GM19438 (cell line): ENCODE data around the gene WAPL.
"Not testable (repeated sequence)": the region's sequence is repeated elsewhere in the genome, so short reads cannot be mapped to it uniquely, and the experiment has no call there.

ENCODE experiments used
- ATAC-seq: cut with Tn5 transposase; IDR thresholded peaks from one replicate; pipeline ENCODE4 v1.9.1; 2021; ENCODE audit warnings: low read depth; ENCODE audit not compliant: unreplicated experiment

The WAPL gene

DNA sequence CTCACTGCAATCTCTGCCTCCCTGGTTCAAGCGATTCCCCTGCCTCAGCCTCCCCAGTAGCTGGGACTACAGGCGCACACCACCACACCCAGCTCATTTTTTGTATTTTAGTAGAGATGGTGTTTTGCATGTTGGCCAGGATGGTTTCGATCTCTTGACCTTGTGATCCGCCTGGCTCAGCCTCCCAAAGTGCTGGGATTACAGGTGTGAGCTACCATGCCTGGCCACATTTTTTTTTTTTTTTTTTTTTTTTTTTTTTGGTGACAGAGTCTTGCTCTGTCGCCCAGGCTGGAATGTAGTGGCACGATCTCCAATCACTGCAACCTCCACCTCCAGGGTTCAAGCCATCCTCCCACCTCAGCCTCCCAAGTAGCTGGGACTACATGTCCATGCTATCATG, 4.1 kb upstream of the WAPL start:
- not testable (repeated sequence) for ATAC-seq

DNA sequence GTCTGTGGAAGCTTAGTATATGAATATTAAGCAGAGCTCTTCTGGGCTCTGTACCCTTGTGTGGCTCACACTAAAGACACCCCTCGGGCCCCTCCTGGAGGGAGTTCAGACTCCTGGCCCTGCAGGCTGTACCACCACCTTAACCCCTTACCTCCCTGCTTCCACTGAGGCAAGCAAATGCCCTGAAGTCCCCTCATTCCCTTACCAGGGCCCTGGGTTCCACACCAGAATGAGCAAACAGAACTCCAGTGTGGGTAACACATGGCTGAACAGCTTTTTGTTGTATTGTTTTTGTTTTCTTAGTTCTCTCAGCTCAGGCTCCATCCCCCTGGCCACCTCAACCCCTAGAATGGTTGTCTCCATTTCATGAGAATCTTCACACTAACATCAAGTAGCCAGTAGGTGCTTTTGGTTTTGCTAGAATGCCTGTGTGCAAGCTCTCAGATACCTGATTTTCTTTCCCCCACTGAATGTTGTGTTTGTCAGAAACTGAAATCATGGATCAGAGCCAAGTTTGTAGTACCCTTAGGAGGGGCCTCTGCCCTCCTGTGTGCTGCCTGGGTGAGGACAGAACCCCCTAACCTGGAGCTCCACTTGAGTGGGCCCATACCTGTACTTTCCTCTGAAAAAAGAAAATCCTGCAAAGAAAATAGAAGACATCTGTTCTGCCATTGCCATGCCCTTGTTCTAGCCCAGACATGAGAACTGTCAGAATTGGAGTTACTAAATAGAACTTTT, 2.8 kb upstream of the WAPL start:
- no peak for ATAC-seq

DNA sequence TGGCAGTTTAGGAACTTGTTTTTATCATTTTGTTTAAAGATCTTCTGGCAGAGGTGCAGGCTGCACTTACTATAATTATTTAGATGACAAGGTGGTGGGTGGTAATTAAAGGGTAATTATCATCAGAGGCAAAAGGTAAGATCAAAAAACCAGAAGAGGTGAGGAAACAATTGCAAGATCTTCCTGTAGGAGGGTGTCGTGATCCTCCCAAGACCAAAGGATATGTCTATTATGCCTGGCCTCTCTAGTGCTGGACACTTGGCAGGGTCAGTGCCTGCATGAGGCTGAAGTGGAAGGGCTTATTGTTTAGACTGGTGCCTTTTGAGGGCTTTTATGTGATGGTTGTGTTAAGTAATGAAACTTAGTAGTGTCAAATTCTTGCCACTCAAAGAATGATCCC, 1.8 kb upstream of the WAPL start:
- ATAC-seq: no peak

DNA sequence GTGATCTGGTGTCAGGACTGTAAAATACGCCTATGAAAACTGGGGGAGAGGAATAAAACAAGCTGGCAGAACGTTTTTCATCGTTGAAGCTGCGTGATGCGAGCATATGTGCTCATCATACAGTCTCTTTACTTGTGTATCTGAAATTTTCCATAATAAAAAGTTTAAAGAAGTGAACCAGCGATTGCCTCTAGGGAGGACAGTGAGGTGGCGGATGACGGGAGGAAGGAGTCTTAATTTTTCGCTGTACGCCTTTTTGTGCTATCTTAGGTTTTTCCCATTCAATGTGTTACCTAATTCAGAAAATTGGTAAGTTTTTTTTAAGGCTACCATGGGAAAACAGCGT, 891 bp upstream of the WAPL start:
- no peak for ATAC-seq

DNA sequence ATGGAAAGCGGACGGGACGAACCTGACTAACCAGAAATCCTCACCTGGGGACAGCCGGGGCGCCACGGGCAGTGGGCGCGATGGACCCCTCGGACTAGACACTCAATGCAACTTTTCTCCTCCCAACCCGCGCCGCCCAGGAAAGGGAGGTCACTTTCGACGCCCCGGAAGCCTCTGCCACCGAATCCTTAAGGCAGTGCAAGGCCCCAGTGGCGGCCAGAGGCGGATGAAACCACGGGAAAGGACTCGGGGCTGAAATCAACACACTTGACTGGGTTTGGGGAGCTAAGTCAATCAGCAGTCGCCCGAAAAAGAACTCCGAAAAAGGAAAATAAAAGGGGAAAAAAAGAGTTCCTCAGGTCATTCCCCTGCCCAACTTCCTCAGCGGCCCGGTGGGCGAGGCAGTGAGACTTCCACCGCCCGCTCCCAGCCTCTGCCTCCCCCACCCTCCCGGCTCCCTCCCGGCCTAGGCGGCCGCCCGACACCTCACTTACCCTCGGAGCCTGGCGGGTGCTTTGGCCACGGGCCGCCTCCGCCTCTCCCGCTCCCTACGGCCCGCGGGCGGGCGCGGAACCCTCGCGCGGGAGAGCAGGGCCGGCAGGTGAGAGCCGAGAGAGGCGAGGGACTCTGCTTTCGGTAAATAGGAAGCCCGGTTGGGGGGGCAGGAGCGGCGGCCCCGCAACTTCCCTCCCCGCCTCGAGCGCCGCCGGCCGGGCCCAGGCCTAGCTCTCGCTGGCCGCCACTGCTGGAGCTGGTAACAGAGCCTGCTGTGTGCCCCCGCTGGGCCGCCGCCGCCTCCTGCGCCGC, 518 bp downstream of the WAPL start:
- ATAC-seq: peak; percentile 24

DNA sequence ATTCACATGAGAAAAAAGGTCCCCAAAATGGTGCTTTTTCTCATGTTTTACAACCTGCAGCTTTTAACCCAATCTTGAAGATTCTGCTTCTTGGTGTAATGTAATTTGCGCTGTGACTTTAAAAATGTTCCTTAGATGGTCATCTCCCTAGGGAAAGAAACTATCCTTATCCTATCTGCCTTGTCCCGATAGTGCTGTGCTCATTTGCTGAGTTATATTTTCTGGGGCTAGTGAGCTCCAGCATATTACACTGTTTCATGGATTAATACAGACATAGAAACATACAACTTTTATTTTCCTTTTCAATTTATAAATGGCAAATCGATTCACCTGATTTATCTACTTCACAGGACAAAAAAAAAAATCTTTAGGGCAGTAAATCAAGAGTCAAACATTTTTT, 2.8 kb downstream of the WAPL start:
- no peak for ATAC-seq

DNA sequence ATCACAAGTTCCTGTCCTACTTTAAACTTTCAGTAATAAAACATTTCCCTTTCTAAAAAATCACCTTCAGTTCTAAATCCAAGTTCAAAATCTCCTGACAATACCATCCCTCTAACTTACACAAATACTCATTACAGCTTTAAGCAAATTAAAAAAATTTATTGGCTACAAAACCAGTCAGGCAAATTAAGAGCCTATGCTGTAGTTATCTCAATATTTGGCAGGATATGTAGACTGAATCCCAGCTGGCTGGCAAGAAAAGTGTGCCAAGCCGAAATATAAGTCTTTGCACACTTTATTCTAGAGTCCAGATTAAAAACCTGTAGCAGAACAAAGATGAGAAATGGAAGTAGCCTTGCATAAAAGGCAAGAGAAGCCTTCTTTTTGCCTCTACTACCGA, 9.5 kb downstream of the WAPL start:
- no peak for ATAC-seq

DNA sequence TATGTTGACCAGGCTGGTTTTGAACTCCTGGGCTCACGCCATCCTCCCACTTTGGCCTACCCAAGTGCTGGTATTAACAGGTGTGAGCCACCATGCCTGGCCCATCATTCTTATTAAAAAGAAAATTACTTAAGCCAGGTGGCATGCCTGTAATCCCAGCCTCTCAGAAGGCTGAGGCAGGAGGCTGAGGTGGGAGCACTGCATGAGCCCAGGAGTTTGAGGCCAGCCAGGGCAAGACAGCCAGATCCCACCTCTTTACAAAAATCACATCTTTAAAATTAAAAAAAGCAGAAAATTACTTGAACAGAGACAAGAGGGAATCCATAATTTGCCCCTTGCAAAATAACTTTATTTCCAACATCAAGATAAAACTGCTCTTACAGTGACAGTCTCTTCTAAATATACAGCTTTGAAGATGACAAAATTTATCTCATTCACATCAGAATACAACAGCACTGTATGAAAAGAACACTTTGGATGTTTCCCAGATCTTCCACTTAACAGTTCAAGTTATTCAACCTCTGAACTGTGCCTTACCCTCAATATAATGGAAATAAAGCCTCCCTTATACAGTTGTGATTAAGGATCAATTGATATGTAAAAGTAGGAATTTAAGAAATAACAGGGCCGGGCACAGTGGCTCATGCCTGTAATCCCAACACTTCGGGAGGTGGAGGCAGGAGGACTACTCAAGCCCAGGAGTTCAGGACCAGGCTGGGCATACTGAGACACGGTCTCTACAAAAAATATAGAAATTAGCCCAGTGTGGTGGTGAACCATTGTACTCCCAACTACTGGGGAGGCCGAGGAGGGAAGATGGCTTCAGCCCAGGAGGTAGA, 10.3 kb downstream of the WAPL start:
- ATAC-seq: no peak

DNA sequence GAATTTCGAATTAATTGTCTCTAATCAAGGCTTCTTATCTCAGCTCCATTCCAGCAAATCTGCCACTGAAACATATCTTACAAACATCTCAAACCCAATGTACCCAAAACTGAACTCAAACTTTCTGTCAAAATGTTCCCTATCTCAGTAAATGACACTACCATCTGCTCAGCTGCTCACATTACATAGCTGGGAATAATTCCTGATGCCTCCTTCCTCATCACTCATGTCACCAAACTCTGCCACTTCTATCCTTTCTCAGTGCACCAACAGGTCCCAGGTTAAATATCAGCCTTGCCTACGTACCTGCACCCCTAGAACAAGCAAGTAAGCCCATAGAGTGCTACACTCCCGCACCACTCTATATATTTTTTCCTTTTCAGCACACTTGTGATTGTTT, 12.4 kb downstream of the WAPL start:
- no peak for ATAC-seq

DNA sequence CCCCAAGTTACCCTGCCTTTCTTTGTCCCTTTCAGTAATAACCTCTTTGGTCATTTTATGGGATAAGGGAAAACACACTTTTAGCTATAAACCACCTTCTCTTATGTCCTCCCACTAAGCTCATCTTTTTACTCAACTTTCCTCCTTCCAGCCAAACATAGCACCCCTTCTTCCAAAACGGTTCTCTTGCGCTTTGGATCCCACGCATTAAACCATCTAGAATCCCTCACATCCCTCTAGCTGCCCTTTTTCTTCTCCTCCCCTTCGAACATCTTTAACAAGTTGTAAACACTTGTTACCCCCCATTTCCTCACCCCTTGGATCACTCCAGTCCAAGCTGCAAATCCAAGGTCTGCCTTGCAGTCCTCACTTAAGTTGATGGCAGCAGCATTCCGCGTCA, 13.4 kb downstream of the WAPL start:
- no peak for ATAC-seq

DNA sequence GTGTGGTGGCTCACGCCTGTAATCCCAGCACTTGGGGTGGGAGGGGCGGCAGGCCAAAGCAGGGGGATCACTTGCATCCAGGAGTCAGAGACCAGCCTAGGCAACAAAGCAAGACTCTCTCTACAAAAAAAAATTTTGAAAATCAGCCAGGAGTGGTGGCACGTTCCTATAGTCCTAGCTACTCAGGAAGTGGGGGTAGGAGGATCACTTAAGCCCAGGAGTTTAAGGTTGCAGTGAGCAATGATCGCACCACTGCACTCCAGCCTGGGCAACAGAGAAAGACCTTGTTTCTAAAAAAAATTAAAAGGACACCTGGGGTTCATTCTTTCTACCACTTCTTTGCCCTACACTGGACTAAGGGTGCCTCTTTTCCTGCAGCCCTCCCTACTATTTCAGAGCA, 15.1 kb downstream of the WAPL start:
- no peak for ATAC-seq

DNA sequence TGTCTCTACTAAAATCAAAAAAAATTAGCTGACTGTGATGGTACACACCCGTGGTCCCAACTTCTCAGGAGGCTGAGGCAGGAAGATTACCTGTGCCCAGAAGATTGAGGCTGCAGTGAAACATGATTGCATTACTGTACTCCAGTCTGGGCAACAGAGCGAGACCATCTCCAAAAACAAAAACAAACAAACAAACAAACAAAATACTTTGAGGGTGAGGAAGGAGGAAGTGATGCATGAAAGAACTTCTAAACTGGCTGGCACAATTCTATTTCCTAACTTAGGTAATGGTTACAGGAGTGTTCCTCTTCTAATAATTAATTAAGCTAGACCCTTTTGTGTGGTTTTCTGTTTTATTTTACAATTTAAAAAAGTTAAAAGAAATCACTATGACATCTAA, 15.5 kb downstream of the WAPL start:
- no peak for ATAC-seq

DNA sequence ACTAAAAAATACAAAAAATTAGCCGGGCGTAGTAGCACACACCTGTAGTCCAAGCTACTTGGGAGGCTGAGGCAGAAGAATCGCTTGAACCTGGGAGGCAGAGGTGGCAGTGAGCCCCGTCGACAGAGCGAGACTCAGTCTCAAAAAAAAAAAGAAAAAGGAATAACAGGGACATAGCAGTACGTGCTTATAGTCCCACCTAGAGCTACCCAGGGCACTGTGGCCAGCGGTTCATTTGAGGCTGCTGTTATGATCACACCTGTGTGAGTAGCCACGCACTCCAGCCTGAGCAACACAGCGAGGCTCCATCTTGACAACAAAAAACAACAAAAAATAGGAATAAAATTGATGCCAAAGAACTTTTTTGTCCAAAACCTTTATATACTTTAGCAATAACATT, 17.1 kb downstream of the WAPL start:
- ATAC-seq: no peak

DNA sequence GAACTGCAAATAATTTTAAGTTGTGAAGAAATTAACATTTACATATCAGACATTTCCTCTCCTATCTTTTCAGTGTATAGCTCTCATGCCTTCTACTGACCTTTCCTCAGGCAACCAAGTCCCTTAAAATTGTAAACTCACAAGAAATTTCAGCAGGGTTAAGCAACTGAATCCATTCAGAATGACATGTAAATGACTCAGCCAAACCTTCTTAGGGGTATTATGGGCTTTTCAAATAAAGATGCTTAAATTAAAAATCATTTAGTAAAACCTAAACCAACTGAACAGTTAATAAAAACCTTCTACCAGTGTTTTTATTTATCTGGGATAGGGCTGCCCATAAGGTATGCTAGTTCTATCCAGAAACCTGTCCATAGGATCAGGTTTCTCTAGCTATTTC, 20.7 kb downstream of the WAPL start:
- no peak for ATAC-seq

DNA sequence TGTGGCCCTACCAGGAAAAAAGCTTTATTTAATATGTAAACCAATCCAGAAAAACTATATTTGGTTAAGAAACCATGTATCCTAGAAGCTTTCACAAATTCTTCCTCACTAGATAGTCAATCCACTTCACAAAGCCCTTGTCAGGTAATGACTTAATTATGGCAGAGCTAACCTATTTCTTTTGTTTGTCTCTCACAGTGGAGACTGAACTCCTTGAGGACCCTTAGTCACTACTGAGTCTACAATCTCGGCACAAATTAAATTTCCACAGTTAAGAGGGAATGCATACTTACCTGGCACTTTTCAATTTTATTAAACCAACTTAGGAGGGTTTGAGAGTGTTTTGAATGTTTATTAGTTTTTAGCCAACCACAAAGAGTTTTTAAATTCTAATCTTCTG, 23.0 kb downstream of the WAPL start:
- ATAC-seq: no peak

DNA sequence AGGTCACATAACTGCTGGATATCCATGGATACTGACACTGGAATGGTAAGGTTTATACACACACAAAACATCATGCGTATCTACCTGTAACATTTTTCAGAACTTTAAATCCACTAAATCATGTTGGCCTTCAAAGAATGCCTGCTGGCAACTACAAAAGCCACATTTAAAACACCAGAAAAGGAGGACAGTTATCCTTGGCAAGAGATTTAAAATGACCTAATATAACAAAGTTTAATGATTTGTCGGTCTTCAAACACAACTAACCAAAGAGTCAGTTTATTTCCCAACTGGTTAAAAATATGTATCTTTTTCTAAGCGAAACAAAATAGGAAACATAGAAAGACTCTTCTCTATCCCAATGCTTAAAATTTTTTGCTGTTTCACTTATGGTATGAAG, 24.0 kb downstream of the WAPL start:
- no peak for ATAC-seq

DNA sequence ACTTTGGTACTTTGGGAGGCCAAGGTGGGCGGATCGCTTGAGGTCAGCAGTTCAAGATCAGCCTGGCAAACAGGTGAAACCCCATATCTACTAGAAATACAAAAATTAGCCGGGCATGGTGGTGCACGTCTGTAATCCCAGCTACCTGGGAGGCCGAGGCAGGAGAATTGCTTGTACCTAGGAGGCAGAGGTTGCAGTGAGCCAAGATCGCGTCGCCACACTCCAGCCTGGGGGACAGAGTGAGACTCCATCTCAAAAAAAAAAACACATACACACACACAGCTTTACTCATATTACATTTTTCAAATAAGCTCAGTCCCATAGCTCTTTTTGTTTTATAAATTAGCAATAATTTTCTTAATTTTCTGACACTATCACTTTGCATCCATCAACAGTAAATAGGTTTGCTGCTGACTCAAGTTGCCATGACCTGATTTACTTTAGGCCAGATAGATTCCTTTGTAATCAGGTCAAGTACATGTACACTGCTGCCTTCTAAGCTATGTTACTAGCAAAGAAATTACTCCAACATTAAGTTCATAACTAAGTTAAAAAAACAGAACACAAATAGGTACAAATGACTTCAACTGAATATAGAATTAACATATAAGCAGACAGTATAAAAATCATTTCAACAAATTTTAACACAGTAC, 31.5 kb downstream of the WAPL start:
- no peak for ATAC-seq

DNA sequence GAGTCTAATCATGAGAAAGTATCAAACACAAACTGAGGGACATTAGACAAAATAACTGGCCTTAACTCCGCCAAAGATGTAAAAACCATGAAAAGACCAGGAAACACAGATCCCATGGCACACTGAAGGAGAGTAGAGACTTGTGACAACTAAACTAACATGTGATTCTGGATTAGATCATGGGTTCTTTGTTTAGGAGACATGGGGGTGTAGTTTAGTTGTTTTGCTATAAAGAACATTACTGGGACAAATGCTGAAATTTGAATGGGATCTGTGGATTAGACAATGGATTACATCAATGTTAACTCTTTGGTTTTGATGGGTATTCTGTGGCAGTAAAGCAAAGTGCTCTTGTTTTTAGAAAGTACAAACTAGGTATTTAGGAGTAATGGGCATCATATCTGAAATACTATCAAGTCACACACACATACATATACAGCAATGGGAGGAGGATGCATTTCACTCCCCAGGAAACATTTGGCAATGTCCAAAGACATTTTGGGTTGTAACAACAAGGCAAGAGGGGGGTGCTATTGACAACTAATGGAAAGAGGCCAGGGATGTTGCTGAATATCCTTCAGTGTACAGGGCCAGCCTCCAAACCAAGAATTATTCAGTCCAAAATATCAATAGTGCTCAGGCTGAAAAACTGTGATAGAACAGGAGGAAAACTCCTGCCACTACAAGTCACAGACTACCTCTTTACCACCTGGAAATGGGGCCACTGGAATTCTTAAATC, 32.4 kb downstream of the WAPL start:
- ATAC-seq: no peak

DNA sequence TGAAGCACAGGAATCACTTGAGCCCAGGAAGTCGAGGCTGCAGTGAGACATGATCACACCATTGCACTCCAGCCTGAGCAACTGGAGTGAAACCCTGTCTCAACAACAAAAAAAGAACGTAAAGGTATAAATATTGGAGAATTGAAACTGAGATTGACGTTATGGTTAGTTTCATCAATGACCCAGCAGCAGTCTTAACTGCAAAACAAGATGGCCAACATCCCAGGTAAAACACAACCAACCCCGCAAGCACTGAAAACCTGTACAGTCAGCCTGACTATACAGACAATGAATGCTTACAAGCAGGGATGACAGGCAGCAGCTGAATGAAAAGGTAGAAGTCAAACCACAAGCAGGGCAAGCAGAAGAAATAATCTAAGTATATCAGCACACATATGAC, 34.7 kb downstream of the WAPL start:
- ATAC-seq: no peak

DNA sequence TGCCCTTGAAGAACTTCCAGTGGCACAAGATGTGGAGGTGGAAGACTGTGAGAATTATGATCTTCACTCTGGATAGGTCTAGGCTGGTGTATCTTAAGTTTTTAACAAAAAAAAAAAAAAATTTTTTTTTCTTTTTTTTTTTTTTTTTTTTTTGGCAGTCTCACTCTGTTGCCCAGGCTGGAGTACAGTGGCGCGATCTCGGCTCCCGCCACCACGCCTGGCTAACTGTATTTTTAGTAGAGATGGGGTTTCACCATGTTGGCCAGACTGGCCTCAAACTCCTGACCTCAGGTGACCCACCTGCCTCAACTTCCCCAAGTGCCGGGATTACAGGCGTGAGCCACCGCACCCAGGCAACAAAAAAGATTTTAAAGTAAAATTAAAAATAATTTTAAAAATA, 37.9 kb downstream of the WAPL start:
- no peak for ATAC-seq
